Left hindlimb (tissue), 1 donor: ENCODE measurements around the gene AMN.
A peak's percentile ranks its signal among the peaks of the same experiment; 100 is the strongest.
"Not testable (repeated sequence)": the region's sequence is repeated elsewhere in the genome, so short reads cannot be mapped to it uniquely, and the experiment has no call there.

Experiments
- DNase-seq: peaks from one replicate; pipeline ENCODE4 v3.0.0-alpha.2; 2018

Gene AMN

GRCh38 chr14:102922490-102923200, at the start of gene AMN:
Gene AMN, plus strand, starts transcription at chr14:102922663. Its CDS starts 26 bp downstream, at chr14:102922689.
- no peak for DNase-seq

GRCh38 chr14:102873131-102873530, 49.3 kb upstream of the AMN start:
- DNase-seq: no peak

- no peak for DNase-seq
Observed at GRCh38 chr14:102873546-102874061, 48.9 kb upstream of the AMN start.

GRCh38 chr14:102875652-102876051, 46.8 kb upstream of the AMN start:
- DNase-seq: no peak

GRCh38 chr14:102877511-102877910, 45.0 kb upstream of the AMN start:
- not testable (repeated sequence) for DNase-seq

DNA sequence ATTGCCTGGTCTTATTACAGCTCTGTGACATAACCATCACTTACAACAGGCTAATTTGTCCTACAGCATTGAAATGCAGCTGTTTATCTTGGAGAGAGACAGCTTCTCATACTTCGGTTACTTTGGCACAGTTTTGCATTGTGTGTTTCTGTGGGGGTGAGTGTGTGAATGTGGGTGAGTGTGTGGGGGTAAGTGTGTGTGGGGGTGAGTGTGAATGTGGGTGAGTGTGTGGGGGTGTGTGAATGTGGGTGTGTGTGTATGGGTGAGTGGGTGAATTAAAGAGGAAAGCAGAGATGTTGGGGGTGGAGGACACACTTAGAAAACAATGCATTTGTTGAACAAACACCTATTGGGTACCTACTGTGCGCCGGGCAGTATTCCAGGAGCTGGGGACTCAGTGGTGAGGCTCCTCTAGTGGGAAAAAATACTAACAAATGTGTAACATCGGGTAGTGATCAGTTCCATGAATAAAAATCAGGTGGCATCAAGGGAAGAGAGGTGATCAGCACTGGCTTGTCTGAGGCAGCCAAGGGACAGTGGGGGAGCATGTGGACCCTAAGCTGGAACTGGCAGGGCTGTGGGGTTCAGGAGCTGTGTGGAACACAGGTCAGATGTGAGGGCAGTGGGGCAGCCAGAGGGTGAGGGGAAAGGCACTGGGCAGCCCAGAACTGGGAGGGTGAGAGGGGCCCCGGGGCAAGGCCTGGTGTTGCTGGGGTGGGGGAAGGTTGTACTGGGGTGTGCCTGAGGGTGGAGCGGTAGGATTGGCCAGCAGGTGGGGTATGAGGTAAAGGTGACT, 44.1 kb upstream of the AMN start:
- DNase-seq: no peak

DNA sequence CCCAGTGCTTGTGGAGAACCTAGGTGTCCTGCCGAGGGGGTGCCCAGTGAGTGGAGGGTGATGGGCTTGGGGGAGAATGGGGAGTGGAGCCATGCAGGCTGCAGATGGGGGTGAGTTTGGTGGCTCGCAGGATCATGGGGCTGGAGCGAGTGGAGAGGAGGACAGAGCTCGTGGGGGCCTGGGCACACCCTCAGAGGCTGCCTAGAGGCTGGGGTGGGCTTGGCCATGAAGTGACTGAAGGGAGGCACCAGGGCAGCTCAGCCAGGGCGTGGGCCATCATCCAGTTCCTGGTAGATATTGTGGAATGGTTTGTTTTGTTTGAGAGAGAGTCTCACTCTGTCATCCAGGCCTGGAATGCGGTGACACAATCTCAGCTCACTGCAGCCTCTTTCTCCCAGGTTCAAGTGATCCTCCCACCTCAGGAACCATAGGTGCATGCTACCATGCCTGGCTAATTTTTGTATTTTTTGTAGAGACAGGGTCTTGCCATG, 43.4 kb upstream of the AMN start:
- no peak for DNase-seq

GRCh38 chr14:102882226-102882906, 40.1 kb upstream of the AMN start:
- peak; percentile 50 for DNase-seq

- DNase-seq: no peak
Observed at GRCh38 chr14:102883089-102883541, 39.3 kb upstream of the AMN start.

DNA sequence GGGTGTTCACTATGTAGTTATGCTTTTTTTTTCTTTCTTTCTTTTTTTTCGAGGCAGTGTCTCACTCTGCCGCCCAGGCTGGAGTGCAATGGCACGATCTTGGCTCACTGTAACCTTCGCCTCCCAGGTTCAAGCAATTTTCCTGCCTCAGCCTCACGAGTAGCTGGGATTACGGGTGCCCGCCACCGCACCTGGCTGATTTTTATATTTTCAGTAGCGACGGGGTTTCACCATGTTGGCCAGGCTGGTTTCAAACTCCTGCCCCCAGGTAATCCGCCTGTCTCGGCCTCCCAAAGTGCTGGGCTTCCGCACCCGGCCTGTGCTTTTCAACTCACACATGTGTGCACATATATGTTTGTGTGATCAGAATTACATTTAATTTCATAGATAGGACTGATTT, 38.9 kb upstream of the AMN start:
- no peak for DNase-seq

DNA sequence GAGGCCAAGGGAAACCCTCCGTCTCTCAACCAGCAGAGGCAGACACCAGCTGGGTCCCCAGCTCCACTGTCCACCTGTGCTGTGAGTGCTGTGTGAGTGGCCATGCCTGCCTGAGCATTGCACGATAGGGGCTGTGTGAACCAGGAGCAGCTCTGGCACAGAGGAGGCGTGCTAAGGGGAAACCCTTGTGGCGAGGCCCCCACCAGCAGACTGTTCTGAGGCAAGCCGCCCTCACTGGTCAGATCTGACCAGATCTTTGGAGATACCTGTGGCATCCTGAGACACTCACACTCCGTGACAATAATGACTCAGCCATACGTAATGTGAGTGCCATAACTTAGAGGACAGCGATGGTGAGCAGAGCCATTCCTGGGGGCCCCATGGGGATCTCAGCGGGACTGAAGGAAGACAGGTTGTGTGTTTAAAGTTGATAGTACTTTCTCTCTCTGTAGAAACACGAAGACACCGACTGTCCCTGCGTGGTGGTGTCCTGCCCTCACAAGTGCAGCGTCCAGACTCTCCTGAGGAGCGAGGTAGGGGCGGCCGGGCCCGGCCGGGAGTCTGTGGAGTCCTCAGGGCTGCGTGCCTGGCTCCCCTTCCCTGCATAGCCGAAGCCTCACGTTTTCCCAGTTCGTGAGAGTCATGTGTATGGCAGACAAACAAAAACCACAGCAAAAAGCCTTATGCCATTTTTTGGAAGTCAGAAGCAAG, 36.6 kb upstream of the AMN start:
- no peak for DNase-seq

DNA sequence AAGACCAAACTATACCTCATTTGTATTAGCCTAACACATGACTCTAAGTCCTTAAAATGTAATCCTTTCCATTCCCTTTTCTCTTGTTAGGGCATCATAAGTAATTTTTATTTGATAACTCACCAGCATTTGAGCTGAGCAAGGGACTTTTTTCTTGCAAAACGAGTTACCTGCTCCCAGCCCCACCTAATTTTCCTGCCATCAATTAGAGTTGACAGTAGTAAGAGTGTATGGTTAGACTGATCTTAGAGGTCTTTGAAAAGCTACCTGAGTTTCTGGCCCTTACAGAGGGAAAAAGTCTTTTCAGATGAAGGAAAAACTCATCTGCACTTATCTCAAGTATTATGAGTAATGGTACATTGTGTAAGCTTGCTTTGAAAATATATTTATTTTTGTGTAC, 33.7 kb upstream of the AMN start:
- DNase-seq: no peak

- DNase-seq: no peak
Observed at GRCh38 chr14:102889615-102890014, 32.8 kb upstream of the AMN start.

GRCh38 chr14:102891111-102891510, 31.4 kb upstream of the AMN start:
- no peak for DNase-seq

DNA sequence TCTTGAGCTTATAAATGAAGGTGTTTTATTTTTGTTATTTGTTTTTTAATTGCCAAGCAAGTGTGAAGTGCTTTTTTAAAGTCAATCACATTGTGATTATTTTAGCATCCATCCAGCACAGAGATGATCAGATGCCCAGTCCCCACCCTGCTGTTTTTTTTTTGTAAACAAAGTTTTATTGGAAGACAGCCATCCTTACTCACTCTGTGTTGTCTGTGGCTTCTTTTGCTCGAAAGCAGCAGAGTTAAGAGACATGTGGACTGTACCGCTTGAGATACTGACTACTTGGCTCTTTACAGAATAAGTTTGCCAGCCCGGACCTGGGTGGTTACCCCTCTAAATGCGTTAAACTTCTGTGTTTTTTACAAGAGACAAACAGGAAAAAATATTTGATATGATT, 30.9 kb upstream of the AMN start:
- no peak for DNase-seq

- DNase-seq: no peak
Observed at GRCh38 chr14:102892651-102893050, 29.8 kb upstream of the AMN start.

- DNase-seq: peak; percentile 69
Observed at GRCh38 chr14:102893452-102893851, 29.0 kb upstream of the AMN start.

DNA sequence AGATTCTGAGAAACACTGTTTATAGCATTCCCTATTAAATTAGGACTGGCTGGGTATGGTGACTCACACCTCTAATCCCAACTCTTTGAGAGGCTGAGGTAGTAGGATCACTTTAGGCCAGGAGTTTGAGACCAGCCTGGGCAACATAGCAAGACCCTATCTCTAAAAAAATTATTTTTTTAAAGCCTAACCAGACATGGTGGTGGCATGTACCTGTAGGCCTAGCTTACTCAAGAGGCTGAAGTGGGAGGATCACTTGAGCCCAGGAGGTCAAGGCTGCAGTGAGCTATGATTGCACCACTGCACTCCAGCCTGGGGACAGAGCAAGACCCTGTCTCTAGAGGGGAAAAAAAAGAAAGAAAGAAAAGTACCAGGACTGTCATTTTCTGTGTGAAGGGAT, 25.7 kb upstream of the AMN start:
- DNase-seq: not testable (repeated sequence)

- DNase-seq: no peak
Observed at GRCh38 chr14:102897299-102898027, 25.0 kb upstream of the AMN start.

- no peak for DNase-seq
Observed at GRCh38 chr14:102898298-102898697, 24.2 kb upstream of the AMN start.

- DNase-seq: no peak
Observed at GRCh38 chr14:102898776-102899515, 23.5 kb upstream of the AMN start.
